HG03565 (cell line): ENCODE data around the gene PDE6A.
"Not testable (repeated sequence)": the region's sequence is repeated elsewhere in the genome, so short reads cannot be mapped to it uniquely, and the experiment has no call there.

Experiments used
- ATAC-seq: cut with Tn5 transposase; IDR thresholded peaks from one replicate; pipeline ENCODE4 v1.9.1; 2021; ENCODE audit warnings: mild to moderate bottlenecking, moderate library complexity; ENCODE audit not compliant: unreplicated experiment

PDE6A gene

DNA sequence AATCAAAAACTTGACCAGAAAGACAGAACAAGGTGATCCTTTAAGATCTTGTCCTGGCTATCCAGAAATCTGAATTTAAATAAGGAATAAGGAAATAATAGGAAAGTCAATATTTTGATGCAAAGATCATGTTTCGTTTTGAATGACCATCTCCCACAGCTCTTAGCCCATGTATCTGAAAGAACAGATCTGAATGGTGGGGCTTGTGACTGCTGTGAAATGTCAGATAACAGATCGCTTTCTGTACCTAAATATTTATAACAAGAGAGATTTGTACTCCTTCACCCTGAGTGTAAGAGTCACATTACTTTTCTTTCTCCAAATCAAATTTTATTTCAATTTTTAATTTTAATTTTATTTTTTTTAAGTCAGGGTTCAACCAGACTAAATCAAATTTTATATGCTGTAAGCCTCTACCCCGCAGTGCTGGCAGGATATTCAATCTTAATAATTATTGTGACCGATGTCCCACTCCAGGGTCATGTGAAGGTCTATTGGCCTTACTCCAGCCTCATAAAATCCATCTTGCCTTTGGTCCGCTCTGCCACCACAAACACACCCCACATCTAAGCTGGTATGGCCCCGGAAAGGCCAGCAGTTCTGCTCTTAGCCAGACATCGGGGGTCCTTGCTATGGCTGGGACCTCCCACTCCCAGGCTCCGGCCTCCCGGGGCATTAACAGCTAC, 9.0 kb upstream of the PDE6A start:
- no peak for ATAC-seq

DNA sequence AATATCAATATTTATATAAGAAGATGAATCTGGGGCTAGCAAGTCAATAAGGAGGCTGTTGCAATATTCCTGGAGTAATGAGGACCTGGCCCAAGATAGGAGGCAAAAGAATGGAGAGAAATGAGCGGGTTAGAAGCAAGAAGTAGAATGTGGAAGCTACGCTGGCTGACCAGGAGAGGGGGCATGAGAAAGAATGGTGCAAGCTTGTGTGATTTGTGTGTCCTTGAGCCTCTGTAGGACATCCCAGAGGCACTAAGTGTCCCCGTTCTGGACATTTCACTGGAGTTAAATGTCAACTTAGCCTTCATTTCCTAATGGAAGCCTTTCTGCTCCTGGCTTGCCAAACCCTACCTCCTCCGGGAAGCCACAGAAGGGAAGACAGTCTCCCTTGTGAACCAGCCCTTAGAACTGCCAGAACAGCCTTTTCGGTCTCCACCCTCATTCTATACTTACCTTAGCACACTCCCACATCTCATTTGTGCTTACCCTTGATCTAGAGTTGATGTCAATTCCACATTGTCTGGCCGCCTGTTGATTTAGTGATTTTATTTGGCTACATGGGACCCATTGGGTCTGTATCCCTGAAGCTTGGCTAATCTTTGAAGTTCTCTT, 6.7 kb upstream of the PDE6A start:
- no peak for ATAC-seq

DNA sequence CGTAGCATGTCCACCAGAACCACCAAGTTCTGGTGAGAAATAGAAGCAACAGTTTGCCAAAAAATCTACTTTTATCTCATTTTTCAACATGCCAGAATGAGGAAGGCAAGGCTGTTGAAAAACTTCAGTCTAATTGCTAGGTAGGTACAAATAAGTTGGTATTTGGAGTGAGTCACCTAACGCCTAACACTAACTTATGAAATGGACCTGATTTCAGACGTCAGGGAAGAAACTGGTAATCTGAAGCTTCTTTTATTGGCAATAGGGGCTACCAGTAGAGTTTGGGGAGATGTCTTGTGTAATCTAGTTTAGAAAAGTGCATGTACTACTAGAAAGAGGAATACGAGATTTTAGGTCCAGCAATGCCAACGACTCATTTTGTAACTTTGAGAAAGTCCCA, 4.4 kb upstream of the PDE6A start:
- ATAC-seq = no peak

DNA sequence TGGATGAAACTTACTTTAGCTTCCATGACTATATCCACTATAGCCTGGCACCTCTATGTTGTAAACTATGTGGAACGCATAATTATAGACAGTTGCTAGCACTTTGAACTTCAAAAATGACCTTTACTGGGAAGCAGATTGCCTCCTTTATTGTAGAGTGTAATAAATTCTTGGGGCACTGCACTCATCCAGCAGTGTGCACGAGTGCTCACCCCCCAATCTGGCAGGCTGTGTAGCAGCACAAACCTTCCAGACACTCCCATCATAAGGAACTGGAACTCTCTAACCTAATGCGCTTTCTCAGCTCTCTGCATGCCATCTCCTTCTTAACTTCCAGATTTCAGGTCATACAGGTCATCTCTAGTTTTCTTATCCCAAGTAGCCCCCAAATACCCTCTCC, 1.5 kb upstream of the PDE6A start:
- no peak for ATAC-seq

DNA sequence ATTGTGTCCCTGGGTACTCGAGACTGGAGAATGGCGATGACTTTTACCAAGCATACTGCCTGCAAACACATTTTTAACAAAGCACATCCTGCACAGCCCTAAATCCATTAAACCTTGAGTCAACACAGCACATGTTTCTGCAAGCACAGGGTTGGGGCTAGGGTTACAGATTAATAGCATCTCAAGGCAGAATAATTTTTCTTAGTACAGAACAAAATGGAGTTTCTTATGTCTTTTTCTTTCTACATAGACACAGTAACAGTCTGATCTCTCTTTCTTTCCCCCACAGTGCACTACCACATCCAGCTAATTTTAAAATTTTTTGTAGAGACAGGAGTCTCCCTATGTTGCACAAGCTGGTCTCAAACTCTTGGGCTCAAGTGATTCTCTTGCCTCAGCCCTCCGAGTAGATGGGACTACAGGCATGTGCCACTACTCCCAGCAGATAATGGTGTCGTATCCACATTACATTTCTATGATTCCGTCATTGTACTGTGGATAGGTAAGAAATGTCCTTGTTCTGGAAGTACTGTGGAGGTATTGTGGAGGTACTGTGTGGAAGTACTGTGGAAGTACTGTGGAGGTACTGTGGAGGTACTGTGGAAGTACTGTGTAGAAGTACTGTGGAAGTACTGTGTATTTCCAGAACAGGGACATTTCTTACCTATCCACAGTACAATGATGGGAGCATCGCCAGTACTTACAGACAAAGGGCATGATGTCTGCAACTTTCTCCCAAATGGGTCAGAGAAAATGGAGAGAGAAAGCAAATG, 1.2 kb downstream of the PDE6A start:
- ATAC-seq = not testable (repeated sequence)

DNA sequence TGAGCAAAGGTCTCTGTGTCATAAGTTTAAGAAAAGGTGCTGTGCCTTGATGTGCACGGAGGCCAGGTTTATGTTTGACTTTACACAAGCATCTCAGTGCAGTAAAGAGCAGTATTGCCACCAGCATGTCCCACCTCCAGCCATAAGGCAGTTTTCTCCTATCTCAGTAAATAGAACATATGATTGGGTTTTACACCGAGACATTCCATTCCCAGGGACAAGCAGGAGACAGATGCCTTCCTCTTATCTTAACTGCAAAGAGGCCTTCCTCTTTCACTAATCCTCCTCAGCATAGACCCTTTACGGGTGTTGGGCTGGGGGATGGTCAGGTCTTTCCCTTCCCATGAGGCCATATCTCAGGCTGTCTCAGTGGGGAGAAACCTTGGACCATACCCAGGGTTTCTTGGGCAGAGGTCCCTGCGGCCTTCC, 1.8 kb downstream of the PDE6A start:
- ATAC-seq = not testable (repeated sequence)

DNA sequence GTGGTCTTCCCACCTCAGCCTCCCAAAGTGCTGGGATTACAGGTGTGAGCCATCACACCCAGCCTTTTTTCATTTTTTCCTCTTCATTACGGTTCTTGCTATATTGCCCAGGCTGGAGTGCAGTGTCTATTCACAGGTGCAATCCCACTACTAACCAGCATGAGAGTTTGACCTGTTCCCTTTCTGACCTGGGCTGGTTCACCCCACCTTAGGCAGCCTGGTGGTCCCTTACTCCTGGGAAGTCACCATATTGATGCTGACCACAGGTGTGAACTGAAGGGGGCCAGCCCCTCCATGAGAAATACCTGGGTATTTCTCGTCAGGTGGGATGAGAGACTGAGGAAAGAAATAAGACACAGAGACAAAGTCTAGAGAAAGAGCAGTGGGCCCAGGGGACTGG, 2.4 kb downstream of the PDE6A start:
- no peak for ATAC-seq

DNA sequence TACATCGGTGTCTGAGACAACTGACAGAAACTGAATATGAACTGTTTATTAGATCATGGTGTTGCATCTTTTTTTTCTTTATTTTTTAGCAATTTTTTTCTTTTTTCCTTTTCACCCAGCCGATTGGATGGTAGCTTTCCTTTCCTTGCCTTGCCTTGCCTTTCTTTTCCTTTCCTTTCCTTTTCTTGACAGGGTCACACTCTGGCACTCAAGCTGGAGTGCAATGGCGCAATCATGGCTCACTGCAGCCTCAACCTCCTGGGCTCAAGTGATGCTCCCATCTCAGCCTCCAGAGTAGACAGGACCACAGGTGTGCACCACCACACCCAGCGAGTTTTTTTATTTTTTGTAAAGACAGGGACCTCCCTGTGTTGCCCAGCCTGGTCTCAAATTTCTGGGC, 2.8 kb downstream of the PDE6A start:
- ATAC-seq = no peak

DNA sequence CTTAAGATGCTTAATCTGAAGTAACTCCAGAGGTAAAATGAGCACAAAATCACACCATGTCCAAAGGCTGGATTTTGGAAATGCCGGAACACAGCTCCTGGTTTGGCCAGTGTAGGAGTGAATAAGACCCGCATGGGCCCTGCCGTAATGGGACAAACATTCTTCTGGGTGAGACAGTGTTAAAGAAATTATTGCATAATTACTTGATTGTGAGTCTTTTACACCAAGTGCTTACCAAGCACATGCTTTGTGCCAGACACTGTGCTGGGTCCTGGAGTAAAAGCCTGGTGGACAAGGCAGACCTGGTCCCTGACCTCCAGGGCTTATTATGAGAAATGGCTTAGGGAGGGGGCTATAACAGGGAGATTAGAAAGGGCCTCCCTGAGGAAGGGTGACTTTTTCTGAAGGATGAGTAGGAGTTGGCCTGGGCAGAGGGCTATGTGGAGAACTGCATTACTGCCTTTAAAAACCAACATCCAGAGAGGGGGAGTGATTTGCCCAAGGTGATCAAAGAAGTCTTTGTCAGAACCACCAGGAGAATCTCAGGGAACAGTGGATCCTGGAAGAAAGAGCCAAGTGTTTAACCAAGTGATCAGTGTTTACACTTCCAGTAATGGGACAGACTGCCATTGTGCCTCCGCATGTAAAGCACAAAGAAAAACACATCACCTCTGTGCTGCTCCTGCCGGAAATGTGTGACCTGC, 3.5 kb downstream of the PDE6A start:
- ATAC-seq = no peak

DNA sequence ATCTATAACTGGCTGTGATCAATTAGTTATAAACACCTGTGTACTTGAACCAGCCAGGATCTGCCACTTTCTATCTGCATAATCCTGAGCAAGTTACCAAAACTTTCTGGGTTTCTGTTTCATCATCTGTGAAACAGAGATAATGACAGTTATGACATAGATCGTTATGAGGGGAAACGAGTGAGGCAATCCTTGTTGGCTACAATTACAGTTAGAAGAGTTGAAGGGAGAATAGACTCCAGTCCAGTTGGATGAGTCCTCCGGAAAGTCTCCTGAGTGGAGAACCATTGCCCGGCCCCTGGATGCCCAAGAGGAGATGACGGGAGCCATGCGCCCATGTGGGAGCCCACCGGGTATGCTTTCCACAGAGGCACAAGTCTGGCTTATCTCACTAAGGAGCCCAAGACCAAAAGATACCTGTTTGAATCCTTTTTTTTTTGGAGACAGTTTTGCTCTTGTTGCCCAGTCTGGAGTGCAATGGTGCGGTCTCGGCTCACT, 4.5 kb downstream of the PDE6A start:
- ATAC-seq = peak; percentile 65

DNA sequence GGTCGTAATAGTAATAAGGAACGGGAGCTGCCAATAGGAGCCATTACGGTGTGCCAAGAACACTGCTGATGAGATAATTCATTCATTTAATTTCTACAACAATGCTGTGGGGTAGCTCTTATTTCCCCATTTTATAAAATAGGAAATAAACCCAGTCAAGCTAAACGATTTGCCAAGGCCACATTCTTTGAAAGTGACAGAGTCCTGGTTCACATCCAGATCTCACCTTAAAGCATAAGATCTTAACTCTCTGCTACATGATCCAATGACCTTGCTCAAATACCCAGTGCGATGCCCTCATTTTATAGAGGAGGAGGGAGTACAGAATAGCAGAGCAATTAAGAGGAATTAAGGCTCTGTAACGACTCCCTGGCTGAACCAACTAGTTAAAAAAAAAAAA, 5.0 kb downstream of the PDE6A start:
- ATAC-seq = no peak

DNA sequence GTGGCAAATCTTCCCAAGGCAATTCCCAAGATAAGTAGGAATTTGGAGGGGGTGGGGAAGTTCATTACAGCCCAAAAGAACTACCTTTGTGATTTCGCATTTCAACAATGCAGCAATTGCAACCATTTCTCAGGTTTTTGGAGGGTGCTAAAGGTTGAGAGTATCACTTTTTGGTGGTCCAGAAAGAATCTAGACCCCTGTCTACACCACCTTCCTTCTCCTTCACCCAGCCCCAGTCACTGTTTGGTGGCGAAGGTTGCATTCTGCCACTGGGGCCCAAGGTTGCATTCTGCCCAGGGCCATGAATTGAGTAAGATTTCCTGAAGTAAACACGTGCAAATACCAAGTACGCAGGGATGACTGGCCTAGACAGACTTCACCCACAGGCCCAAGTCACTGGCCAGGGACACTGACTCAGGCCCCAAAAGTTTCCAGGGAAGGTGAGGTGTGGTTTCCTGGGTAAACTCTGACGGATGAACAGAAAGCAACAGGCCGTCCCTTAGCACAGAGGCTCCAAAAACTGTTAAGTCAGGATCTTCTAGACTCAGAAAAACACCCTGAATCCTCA, 5.7 kb downstream of the PDE6A start:
- ATAC-seq = no peak

DNA sequence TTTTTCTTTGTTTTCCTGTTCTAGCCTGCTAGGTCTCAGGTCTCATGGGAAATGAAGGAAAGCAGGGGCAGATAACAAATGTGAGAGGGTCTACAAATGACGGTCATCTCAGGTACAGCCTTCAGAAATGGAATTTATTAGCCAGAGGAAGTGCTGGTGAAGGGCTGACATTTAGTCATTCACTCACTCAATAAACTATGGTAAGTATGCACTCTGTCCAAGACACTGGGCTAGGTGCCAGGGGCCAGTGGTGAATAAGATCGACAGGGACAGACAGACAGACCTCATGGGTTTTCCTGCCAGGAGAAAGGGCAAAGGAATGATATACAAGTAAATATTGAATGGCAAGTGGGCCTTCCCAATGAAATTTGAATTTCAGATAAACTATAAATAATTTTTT, 6.3 kb downstream of the PDE6A start:
- no peak for ATAC-seq

DNA sequence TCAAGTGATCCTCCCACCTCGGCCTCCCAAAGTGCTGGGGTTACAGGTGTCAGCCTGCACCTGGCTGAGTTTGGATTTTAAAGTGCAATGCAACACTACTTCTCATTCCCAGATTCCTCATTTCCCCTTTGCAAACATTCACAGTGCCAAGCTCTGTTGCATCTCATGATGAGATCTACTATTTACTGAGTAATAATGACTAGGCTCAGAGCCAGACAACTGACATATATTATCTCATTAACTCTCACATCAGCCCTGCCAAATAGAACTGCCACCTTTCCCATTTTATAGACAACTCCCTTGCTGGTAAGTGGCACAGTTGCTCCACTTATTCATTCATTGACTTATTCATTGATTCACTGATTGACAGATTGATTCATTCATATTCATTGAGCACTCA, 7.0 kb downstream of the PDE6A start:
- ATAC-seq = no peak

DNA sequence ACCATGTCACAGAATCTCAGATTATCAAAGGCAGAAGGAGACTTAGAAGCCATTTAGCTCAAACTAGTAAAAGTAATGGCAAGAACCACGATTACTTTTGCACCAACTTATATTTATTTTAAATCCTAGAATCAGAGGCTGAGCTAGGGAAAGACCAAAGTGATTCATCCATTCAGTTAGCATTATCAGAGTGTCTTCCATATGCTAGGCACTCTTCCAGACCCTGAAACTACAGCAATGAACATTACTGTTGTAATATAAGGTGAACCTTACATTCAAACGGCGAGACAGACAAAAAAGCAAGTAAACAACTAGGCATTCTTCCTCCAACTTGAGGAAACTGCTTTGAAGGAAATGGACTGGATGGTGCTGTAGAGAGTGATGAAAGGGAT, 7.9 kb downstream of the PDE6A start:
- no peak for ATAC-seq

DNA sequence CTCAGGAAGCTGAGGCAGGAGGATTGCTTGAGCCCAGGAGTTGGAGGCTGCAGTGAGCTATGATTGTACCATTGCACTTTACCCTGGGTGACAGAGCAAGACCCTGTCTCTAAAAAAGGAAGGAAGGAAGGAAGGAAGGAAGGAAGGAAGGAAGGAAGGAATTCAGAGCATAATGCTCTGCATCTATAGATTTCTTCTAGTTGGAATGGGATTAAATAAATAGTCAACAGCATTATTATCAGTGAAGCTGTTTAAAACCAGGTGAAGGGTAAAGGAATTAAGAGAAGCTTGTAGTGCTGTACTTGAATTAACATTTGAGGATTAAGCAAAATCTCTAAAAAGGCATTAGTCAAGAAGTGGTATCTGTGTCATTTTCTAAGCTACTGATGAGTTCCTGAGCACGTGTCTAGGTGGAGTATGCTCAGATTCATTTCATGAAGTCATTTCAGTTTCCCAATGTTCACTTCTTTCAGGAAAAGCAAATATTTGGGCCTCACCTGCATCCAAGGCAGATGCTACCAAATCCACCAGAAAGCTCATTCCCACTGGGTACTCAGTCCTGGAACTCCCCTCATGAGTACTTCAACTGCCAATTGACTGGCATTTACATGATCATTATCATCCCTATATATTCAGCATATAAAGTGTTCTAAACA, 8.4 kb downstream of the PDE6A start:
- ATAC-seq = no peak

DNA sequence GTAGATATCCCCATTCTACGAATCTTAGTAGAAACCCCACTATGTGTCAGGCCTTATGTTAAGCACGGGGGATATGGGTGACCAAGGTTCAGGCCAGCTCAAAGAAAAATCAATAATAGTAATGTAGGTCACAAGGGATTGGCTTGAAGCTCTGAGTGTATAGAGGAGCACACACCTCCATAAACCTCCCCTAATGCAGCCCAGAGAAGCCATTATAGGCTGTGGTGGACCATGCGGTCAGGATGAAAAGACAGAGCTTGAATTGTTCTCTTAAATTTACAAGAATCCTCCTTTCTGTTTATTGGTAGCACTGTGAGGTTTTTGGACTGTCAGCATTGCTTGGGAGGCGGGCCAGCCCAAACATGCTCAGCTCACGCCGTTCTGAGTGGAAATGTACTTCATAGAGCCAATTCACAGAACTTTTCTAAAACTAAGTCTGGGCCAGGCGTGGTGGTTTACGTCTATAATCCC, 9.1 kb downstream of the PDE6A start:
- ATAC-seq = no peak

DNA sequence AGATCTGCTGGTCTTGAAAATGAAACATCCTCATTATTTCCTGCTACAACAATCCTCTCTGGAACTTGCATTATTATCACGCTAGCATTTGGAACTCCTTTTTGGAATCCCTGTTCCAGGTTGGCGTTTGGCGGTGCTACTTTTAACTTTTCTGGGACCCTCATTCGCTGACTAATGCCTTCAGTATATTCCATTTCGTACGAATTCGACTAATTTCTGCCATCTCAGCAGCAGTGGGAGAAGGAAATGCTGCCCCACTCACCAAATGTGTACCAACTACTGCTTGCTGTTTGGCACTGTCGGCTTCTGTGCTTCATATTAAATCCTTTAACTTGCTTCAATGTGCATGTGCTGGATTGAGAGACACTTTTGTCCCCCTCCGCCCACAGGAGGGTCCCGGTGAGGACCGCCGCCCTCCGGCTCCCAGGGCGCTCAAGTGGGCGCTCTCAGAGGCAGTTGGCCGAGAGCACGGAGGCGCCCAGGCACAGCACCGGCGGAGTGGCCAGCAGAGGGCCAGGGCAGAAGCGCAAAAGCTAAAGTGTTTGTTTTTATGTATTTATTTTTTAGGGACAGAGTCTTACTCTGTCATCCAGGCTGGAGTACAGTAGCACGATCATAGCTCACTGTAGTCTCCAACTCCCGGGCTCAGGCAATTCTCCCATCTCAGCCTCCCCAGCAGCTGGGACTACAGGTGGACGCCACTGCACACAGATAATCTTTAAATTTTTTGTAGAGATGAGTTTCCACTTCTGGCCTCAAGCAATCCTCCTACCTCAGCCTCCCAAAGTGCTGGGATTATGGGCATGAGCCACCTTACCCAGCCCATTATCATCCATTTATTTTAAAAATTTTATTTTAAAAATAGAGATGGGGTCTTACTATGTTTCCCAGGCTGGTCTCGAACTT, 11.9 kb downstream of the PDE6A start:
- ATAC-seq = no peak

DNA sequence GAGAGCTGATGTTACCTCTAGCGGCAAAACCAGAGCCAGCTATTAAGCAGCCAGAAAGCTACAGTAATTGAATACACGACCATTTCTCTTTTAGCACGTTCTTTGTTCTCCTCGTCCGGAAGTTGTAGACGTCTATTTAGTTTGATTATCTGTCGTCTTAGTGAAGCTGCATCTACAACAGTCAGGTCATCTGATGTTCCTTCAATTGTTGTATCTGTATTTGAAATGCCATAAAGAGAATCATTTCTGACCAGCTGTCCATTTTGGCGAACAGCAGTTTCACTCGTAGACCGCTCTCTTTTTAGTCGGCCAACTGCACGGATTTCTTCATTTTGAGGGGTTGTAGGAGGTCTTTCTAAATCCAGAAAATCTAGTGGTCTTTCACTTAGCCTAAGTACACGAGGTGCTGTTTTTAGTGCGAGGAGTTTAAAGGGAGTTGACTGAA, 12.6 kb downstream of the PDE6A start:
- no peak for ATAC-seq
